GM18526 (cell line): ENCODE results near the gene NNAT.

Experiments used
- POLR2A ChIP-seq: IDR thresholded peaks from 3 replicates; pipeline ENCODE4 v1.6.1; 2011; ENCODE audit not compliant: insufficient read length; ENCODE audit errors: extremely low read depth

The NNAT gene

GRCh38 chr20:37516811-37517750 lies 4.0 kb upstream of the NNAT start:
- TF ChIP-seq POLR2A, result no peak

GRCh38 chr20:37518059-37518458 lies 3.0 kb upstream of the NNAT start:
- TF ChIP-seq POLR2A, result no peak

DNA sequence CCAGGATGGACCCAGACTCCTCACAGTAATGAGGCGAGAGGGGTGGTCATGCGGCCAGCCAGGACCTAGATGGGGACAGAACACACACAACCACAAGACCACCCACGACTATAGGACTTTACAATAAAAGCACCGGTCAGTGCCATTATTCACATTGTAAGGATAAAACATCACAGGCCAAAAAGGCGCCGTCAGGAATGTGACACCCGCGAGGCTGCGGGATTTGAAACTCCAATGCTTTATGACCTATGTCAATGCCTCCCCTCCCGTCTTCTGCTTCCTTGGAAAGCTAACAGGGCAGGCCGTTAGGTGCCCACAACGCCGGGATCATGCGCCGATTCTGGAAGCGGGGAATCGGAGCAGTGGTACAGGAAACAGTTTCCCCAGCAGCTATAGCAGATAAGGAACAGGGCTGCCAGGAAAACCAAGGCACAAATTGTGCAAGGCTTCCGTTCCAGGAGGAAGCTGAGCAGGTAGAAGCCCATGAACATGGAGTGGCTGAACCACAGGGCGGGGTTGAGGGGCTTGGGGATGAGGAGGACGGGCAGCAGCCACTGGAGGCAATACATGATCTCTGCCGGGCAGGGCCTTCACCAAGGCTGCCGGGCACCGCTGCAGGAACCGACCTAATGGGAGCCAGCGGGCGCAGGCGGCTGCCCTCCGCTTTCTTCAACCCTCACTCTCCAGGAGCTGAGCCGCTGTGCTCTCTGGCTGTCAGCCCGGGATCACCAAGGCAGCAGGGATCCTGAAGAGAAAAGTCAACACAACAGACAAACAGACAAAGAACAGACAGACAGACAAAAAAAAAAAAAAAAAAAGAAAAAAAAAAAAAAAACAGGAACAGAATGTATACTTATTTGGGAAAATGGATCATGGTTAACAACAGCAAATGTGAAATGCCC lies 2.2 kb upstream of the NNAT start:
- no peak for TF ChIP-seq POLR2A

DNA sequence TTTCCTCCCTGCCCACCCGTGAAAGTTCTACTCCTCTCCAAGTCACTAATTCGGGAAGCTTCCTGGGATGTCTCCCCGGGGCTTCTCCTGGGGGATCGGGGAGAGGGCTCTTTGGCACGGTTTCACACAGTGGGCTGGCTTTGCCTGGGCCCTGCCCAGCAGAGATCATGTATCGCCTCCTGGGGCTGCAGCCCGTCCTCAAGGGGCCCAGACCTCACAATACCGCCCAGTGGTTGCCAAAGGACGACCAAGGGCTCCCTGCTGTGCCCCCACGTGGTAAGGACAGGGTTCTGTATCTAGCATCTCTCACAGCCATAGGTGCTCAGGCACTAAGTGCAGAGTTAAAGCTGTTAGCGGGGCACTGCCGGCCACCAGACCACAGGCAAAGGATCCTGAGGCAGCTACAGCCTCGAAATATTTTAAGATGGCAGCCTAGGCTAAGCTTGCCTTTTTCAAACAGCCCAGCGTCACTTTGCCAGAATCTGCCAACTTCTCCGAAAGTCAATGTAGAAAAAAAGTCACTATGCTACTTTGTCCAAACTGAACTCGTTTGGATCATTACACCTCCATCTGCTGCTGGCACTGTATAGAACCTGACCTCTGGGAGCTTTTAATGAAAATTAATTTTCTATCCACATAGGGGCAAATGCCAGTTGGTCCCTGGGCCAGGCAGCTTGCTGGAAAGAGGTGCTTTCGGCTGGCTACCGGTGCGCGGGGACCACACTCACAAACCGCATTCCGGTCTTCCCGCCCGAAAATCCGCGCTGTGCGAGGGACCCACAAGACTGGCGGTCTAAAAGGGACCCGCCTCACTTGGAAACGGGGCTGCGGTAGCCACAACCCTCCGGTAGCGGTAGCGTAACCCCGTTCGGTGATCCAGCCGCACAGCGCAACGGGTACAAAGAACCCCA lies 1.3 kb upstream of the NNAT start:
- no peak for TF ChIP-seq POLR2A

DNA sequence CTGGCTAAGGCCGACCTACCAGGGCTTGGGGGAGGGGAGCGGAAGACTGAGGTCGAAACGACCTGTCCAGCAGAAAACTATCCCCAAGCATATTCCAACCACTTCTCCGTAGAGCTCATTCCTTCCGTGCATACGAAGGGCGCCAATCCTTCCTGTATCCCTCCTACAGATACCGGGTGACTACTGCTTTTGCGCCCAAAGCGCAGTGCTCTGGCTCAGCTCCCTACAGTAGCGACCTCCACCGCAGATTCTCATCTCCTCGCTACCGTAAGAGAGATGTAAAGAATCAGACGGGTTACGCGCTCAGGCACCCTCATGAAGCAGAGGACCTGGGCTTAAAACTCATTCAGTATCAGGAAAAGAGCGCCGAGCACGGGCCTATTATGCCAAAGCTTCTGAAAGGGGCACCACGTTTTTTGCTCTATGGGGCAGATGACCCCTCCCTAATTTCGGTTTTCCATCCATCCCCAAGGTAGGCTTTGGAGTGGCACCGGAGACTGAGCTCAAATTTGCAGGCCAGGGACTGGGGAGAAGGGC lies 563 bp upstream of the NNAT start:
- no peak for TF ChIP-seq POLR2A

- no peak for TF ChIP-seq POLR2A
Observed at GRCh38 chr20:37522260-37523011, 1.4 kb downstream of the NNAT start.

DNA sequence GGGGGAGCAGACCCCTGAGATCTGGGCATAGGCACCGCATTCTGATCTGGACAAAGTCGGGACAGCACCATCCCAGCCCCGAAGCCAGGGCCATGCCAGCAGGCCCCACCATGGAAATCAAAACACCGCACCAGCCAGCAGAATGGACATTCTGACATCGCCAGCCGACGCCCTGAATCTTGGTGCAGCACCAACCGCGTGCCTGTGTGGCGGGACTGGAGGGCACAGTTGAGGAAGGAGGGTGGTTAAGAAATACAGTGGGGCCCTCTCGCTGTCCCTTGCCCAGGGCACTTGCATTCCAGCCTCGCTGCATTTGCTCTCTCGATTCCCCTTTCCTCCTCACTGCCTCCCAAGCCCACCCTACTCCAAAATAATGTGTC lies 2.0 kb downstream of the NNAT start:
- TF ChIP-seq POLR2A, result no peak

- TF ChIP-seq POLR2A, result no peak
Observed at GRCh38 chr20:37523911-37524700, 3.1 kb downstream of the NNAT start.

- TF ChIP-seq POLR2A, result no peak
Observed at GRCh38 chr20:37524859-37525708, 4.0 kb downstream of the NNAT start.

DNA sequence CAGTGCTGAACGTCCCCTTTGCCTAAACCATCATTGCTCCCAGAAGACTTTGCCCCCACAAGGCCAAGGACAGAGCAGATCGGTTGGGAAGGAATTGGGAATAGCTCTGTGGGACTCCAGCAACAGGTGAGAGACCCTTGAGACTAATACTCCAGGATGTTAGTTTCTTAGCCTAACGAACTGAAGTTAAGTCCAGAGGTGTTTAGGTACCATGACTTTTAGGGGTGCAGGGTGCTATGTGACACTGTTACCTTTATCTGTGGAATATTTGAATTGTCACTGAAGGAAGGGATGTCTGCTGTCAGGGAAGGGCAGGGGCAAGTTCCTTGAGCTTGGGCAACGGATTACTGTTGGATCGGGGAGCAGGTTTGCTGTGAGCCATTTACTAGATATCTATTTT lies 4.8 kb downstream of the NNAT start:
- TF ChIP-seq POLR2A, result no peak

DNA sequence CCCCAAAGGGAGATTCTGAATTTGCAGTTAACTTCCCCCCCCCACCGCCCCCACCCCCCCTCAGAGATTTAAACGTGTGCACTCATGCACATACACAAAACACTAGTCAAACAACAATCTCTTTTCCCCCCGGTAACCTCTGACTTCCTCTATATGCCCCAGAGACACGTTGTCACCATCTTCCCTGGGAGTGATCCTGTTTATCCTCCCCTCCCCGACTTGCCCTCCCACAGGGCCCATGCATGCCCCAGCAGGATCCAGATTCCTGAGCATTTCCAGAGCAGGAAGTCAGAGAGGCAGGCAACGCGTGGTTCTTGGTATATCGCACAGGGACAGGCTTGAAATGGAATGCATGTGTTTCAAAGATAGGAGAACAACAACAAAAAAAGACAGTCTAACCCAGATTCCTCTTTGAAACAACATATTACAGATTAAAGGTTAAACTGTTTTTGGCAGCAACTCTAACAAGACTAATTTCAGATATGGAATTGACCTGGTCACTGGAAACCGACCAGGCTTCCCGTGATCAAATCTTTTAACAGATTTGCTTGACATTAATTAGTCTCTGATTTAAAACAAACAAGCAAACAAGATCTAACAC lies 5.3 kb downstream of the NNAT start:
- no peak for TF ChIP-seq POLR2A
